HCEC 1CT (cell line): ENCODE measurements around the gene PHTF2.

Experiments used
- DNase-seq: peaks from one replicate; pipeline ENCODE4 v3.0.0-alpha.2; 2017

The PHTF2 gene

GRCh38 chr7:77885155-77885554 lies 86.6 kb downstream of the PHTF2 start:
- DNase-seq, result no peak

- peak; percentile 86 for DNase-seq
These were observed 89.0 kb downstream of the PHTF2 start for GRCh38 chr7:77887567-77887966.

GRCh38 chr7:77888998-77889397 lies 90.4 kb downstream of the PHTF2 start:
- DNase-seq, result no peak

DNA sequence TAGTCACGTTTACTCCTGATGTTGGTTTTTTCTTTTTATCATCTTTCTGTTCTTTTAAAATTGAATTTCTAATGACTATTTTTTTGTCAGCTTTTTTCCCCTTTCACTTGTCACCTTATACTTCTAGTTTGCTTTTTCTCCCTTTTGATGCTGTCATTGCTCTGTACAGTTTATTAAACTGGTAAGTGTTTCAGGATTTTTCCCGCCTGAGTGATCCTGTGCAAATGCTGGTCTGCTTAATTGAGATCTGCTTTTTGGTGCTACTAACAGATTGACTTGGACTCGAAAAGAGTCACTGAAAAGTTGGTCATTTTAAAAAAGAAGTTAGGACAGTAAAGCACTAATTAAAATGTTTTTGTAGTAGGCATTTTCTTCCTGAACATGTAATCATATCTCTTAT lies 95.2 kb downstream of the PHTF2 start:
- no peak for DNase-seq

- no peak for DNase-seq
These were observed 96.1 kb downstream of the PHTF2 start for GRCh38 chr7:77894574-77895091.

GRCh38 chr7:77895905-77896304 lies 97.3 kb downstream of the PHTF2 start:
- no peak for DNase-seq

DNA sequence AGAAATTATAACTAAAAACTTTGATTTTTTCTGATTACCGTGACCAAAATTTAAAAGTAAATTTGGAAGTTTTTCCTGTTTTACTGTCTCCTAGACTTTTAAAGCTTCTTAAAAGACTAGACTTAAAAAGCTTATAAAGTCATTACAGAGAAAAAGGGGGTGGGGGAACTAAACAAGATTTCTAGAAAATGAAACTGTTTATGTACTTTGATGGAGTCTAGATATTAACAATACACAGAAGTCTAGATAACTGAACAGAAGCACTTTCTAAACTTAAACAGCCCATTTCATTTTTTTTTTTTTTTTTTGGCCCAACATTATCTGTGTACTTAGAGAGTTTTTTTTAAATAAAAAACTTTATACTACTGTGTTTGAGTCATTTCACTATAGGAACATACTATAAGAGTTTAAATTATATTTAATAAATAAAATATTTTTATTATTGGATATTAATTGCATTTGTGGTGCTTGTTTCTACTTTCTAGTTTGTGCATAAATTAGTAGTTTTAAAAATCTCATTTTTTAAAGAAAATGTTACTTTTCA lies 98.5 kb downstream of the PHTF2 start:
- no peak for DNase-seq

DNA sequence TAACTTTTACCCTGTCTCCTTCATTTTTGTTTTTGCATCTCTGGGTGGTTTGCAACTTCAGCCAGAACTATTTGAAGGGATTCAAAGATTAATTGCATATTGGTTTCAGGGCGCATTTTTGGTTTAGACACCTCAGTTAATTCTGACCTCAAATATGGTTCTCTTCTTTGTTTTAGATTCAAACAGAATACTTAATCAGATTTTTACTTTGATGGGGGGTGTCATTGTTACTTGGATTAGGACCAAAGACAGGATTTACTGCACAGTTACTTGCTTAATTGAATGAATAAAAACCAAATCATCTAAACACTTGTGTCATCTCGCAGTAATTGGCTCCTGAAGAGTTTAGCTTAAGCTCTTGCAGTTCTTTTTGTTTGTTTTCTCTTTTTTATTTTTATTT lies 100.9 kb downstream of the PHTF2 start:
- DNase-seq, result no peak

DNA sequence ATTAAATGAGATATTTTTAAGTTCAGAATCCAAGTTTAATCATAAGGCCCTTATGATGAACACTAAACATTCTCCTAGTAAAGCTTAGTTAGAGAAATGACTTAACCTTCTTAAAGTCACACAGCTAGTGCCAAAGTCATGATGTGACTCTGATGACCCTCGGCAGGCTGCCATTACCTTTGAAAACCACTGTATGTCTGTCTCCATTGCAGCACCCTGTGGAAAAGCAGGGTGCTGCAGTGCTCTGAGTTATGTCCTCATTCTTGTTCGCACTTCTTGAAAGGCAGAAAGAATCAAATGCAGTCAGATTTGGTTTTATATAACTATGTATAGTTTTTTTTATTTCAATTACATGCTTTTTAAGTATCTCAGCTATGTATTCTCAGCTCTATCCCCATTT lies 105.0 kb downstream of the PHTF2 start:
- peak; percentile 32 for DNase-seq

- DNase-seq, result peak; percentile 72
These were observed 105.7 kb downstream of the PHTF2 start for GRCh38 chr7:77904252-77904651.

DNA sequence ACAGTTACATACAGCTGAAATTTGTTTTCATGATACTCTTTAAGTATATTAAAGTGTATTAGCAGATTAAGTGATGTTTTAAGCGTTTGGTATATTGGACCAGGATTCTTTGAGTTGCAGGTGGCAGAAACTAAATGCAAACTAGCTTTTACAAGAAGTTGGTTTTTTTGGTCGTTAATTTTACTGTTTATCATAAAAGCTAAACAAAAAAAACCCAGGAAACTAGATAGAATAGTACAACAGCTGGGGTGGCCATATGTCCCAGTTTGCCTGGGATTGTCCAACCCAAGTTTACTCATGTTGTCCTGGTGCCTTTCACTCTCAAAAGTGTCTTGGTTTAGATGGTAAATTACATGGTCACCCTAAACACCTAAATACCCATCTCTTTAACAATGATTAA lies 108.7 kb downstream of the PHTF2 start:
- DNase-seq, result no peak

GRCh38 chr7:77908664-77909063 lies 110.1 kb downstream of the PHTF2 start:
- no peak for DNase-seq

DNA sequence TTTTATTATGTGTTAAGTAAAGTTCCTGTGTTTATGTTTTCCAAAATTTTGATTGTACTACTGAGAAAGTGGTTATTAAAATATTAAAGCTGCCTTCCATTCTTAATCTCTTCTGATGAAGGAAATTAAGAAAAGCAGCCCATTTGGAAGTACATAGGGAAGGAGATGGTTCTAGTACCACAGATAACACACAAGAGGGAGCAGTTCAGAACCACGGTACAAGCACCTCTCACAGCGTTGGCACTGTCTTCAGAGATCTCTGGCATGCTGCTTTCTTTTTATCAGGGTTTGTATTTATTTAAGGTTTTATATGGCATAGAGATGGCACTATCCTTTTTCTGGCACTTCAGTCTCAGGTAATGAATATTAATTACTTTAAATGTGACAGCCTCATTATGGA lies 111.6 kb downstream of the PHTF2 start:
- no peak for DNase-seq

GRCh38 chr7:77912293-77912692 lies 113.7 kb downstream of the PHTF2 start:
- DNase-seq, result no peak

DNA sequence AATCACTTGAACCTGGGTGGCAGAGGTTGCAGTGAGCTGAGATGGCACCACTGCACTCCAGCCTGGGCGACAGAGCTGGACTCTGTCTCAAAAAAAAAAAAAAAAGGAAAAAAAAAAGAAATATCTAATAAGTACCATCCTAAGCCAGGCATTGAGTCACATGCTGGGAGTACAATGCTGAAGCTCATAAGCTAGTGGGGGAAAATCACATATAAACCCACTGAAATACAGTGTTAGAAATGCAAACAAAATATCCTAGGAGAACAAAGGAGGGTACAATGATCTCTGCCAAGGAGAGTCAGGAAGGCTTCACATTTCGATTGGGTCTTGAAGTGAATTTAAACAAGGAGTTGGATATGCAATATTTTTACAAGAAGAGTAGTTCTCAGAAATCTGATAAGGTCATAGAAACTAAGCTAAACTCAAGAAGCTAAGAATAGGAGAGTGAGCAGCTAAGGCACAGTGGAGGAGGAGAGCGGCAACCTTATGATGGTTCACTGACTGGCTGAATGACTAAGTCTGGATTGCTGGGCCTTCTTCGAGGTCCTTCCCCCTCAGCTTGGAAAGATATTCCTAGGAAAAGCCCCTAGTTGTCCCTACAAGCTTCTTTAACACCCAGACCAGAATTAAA lies 115.5 kb downstream of the PHTF2 start:
- no peak for DNase-seq

DNA sequence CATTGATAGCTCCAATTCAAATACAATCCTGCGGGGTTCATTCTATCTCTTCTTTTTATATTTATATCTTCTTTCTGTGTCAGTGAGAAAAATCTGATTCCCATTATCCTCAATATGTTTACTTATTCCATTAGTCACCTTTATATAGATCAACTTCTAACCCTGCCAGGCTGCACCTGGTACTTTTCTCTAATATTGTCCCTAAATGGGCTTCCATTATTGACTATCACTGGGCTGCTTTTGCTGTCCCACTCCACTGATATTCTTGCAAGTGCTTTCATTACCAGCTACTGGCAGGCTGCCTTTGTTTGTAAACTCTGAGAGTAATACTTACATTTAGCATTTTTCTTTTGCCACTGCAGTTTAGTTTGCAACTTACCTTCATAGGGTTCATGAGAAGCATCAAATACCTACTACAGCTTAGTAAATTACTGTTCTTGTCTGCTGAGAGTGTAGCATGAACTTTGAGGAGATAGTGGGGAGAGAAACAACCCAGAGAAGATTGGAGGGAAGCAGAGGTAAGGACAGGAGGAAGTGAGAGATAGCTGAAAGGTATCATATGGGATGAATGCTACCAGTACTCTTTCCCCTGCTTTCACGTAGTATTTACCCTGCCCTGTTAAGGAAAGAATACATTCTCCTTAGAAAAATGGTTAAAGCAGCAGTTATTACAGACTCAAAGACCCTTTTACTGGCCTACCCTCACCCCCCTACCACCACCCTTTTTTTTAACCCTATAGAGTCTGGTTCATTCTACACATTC lies 119.1 kb downstream of the PHTF2 start:
- DNase-seq, result no peak

- no peak for DNase-seq
These were observed 120.1 kb downstream of the PHTF2 start for GRCh38 chr7:77918676-77919075.

DNA sequence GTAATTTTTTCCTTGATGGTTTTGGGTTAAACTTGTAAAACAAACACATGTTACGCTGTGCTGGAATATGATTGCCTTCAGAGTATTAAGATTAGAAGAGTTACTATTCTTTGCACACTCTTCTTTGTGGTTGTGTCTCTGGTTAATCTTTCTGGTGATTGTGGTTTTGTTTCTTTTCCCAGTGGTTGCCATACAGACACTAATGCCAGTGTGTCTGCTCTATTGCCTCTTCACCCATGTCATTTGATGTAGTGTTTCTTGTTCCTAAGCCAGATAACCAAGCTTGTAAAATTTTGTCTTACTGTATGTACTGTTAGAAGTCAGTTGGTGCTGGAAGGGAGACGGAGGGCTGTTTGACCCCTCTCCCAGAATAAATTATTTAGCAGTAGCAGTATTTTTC lies 124.8 kb downstream of the PHTF2 start:
- DNase-seq, result no peak

GRCh38 chr7:77930496-77930895 lies 131.9 kb downstream of the PHTF2 start:
- no peak for DNase-seq

GRCh38 chr7:77931841-77932240 lies 133.3 kb downstream of the PHTF2 start:
- DNase-seq, result no peak

DNA sequence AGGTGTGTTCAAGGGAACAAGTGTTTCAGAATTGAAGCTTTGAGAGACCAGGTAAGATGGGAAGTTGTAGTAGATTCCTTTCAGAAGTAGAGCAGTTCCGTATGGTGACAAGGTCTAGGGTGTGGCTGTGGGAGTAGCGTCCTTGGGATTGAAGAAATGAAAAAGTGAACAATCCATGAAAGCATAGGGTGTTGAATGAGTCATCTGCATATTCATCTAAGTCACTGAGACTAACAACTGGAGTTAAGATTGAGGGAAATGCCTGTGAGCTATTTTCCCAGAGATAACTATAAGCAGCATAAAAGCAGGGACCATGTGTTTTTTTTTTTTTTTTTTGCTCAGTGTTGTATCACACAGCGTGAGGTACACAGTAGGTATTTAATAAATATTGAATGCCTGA lies 134.8 kb downstream of the PHTF2 start:
- peak; percentile 60 for DNase-seq

- peak; percentile 19 for DNase-seq
These were observed 137.2 kb downstream of the PHTF2 start for GRCh38 chr7:77935652-77936348.

- peak; percentile 59 for DNase-seq
These were observed 142.1 kb downstream of the PHTF2 start for GRCh38 chr7:77940647-77941046.

DNA sequence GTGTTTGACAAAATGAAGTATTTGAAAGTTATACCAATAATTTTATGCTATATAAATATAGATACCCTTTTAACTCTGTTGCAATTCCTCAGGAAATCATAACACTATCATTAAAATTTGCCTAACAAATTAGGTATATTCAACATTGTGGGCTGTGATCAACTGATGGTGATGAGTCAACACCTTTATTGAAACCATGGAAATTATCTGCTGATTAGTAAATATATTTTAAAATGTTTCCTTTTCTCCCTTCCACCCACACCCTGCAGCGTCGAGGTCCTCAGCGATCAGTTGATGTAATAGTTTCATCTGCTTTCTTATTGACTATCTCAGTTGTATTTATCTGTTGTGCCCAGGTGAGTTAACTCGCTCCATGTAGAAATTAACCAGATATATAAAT lies 143.9 kb downstream of the PHTF2 start:
- DNase-seq, result no peak
